Activated CD4-positive, alpha-beta T cell treated with anti-CD3 and anti-CD28 coated beads, Interleukin-2, amount 10 ng/mL, durations not matched to agents 7 days and 5 days (primary cell): ENCODE measurements around the gene SF3B3. TPM values are rescaled to one million over a fixed set of nuclear protein-coding genes. Genes with fewer than 3 reads are reported as not detected.
"Not testable (repeated sequence)": the region's sequence is repeated elsewhere in the genome, so short reads cannot be mapped to it uniquely, and the experiment has no call there.

Experiments used
- CTCF ChIA-PET: fragments of 350-600 bp; sonication (Branson Sonifier 250); formaldehyde crosslinking; loops from one replicate; lab custom pipeline; 2021; ENCODE audit warnings: antibody characterized with exemption; lab: Charles Lee
- POLR2A ChIA-PET: fragments of 350-600 bp; sonication (Branson Sonifier 250); formaldehyde crosslinking; loops from one replicate; lab custom pipeline; 2021; ENCODE audit warnings: antibody characterized with exemption; lab: Charles Lee
- DNase-seq: peaks from one replicate; pipeline ENCODE4 v3.0.0-alpha.2; 2020
- H3K27ac Mint-ChIP-seq: one replicate; pipeline ENCODE4 v1.8.0; 2021; ENCODE audit warnings: mild to moderate bottlenecking, moderate library complexity, mixed read lengths
- H3K27me3 Mint-ChIP-seq: one replicate; pipeline ENCODE4 v1.8.0; 2021; ENCODE audit warnings: mixed read lengths
- H3K36me3 Mint-ChIP-seq: one replicate; pipeline ENCODE4 v1.8.0; 2021; ENCODE audit warnings: low read depth, mixed read lengths
- H3K4me1 Mint-ChIP-seq: one replicate; pipeline ENCODE4 v1.8.0; 2021; ENCODE audit warnings: mixed read lengths
- H3K4me3 Mint-ChIP-seq: one replicate; pipeline ENCODE4 v1.8.0; 2021; ENCODE audit warnings: mild to moderate bottlenecking, moderate library complexity, mixed read lengths
- H3K9me3 Mint-ChIP-seq: one replicate; pipeline ENCODE4 v1.8.0; 2021; ENCODE audit warnings: mixed read lengths
- total RNA-seq, 2 experiments: library from RNA; stranded (reverse); gene quantifications; one replicate each; pipeline ENCODE4 v1.2.3, GENCODE V29; 2021

SF3B3 gene
- total RNA-seq, 2 experiments from 2014 or later, result 369 to 376 TPM

DNA sequence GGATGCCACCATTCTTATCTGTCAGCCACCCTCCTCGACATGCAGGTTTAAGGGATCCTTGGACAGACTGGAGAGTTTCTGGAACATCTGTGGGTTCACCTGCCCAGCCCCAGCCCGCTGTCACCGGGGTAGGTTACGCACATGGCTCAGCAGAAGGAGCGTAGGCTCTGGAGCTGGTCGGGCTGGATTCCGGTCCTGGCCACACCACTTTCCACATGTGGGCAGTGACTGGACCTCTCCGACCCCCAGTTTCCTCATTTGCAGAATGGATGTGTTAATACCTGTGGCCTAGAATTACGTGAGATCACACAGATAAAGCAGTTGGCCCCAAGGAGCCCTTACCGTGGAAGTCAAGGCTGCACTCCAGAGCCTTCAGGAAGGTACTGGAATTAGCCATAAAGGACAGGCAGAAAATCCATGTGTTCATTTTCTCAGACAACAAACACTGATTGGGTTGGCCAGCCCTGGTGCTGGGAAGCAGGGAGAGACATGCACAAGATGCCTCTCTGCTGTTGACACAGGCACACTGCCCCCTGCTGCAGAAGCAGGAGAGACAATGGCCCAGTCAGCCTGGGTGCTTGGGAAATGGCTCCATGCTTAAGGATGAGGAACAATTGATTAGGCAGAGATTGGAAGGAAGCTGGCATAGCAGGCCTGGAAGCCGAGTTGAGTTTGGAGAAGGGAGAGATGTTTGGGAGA, 58.8 kb downstream of the SF3B3 start:
- ChIA-PET POLR2A (no interaction called here), CTCF (no interaction called here)
- H3K27me3 Mint-ChIP-seq, result no peaks in the 10 kb centered on the region
- H3K27ac Mint-ChIP-seq, result no peak overlapping the region
- DNase-seq, result no peak
- H3K9me3 Mint-ChIP-seq, result no peaks in the 10 kb centered on the region
- no peaks in the 10 kb centered on the region for H3K4me1 Mint-ChIP-seq
- no peaks in the 10 kb centered on the region for H3K36me3 Mint-ChIP-seq
- no peak overlapping the region for H3K4me3 Mint-ChIP-seq

GRCh38 chr16:70586731-70587130, 63.1 kb downstream of the SF3B3 start:
- DNase-seq, result no peak
- ChIA-PET CTCF (interaction anchor here (0.6 kb wide), 1 partner anchor 353 kb away, joined by 3 read pairs; no protein-coding TSS in a partner anchor), POLR2A (no interaction called here)
- H3K4me1 Mint-ChIP-seq, result no peaks in the 10 kb centered on the region
- H3K36me3 Mint-ChIP-seq, result no peaks in the 10 kb centered on the region
- H3K27ac Mint-ChIP-seq, result no peak overlapping the region
- H3K4me3 Mint-ChIP-seq, result no peak overlapping the region
- H3K9me3 Mint-ChIP-seq, result no peaks in the 10 kb centered on the region
- H3K27me3 Mint-ChIP-seq, result no peaks in the 10 kb centered on the region

GRCh38 chr16:70588565-70588964, 64.9 kb downstream of the SF3B3 start:
- H3K27ac Mint-ChIP-seq, result no peak overlapping the region
- no peak for DNase-seq
- H3K36me3 Mint-ChIP-seq, result no peaks in the 10 kb centered on the region
- CTCF ChIA-PET, result interaction anchor here (1.6 kb wide), 1 partner anchor 162 kb away, joined by 3 read pairs; no protein-coding TSS in a partner anchor
- no peak overlapping the region for H3K4me3 Mint-ChIP-seq
- POLR2A ChIA-PET, result no interaction called here
- H3K9me3 Mint-ChIP-seq, result no peaks in the 10 kb centered on the region
- peaks cover 2% of the 10 kb centered on the region for H3K27me3 Mint-ChIP-seq
- H3K4me1 Mint-ChIP-seq, result no peaks in the 10 kb centered on the region

DNA sequence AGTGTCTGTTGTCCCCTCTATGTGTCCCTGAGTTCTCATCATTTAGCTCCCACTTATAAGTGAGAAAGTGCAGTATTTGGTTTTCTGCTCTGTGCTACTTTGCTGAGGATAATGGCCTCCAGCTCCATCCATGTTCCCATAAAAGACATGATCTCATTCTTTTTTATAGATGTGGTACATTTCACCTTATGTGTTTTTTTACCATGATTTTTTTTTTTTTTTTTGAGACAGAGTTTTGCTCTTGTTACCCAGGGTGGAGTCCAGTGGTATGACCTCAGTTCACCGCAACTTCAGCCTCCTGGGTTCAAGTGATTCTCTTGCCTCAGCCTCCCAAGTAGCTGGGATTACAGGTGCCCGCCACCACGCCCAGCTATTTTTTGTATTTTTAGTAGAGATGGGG, 65.8 kb downstream of the SF3B3 start:
- POLR2A ChIA-PET, H3K27ac Mint-ChIP-seq, DNase-seq, H3K4me3 Mint-ChIP-seq, H3K36me3 Mint-ChIP-seq, H3K4me1 Mint-ChIP-seq, H3K27me3 Mint-ChIP-seq, H3K9me3 Mint-ChIP-seq: not testable (repeated sequence)
- CTCF ChIA-PET, result interaction anchor here (0.6 to 1.6 kb wide), 3 partner anchors 13 to 161 kb away, joined by 3 read pairs; no protein-coding TSS in a partner anchor

GRCh38 chr16:70589998-70590471, 66.4 kb downstream of the SF3B3 start:
- Mint-ChIP-seq H3K27me3 (peaks cover 5% of the 10 kb centered on the region), H3K9me3 (no peaks in the 10 kb centered on the region), H3K4me1 (no peaks in the 10 kb centered on the region), H3K27ac (no peak overlapping the region), H3K36me3 (no peaks in the 10 kb centered on the region), H3K4me3 (no peak overlapping the region)
- ChIA-PET POLR2A (no interaction called here), CTCF (interaction anchor here (1.2 to 1.6 kb wide), 2 partner anchors 11 to 160 kb away, joined by 3 read pairs; no protein-coding TSS in a partner anchor)
- DNase-seq, result no peak

DNA sequence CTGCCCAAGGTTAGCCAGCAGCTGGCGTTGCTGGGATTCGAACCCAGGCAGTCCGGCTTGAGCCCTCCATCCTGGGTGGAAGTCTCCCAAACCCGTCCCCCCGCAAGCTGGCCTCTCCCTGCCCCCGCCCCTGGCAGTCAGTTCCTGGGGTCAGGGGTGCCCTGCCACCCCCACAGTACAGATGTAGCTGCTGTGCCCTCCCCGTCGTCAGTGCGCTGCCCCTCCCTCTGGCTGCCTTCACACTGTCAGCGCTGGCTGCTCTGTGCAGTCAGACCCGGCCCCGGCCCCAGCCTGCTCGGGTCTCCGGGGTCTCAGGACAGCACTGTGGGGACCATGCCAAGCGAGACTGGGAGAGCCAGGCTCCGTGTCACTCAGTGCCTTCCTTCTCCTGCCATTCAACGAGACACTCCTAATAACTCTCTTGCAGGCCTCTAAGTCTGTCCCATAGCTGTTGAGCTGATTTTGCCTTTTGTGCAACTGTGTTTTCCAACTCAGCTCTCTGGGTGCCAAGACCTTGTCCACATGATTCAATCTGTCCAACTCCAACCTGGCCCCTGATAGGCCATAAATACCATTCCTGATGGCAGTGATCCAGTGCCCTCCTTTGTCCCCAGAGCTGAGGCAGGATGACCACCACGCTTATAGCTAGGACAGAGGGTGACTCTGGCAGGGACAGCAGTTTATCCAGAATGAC, 67.3 kb downstream of the SF3B3 start:
- CTCF ChIA-PET, result interaction anchor here (0.8 to 1.2 kb wide), 2 partner anchors 12 to 56 kb away, joined by 3 read pairs; partner anchors contain the start of gene IL34
- H3K4me1 Mint-ChIP-seq, result no peaks in the 10 kb centered on the region
- peaks cover 5% of the 10 kb centered on the region for H3K27me3 Mint-ChIP-seq
- H3K9me3 Mint-ChIP-seq, result no peaks in the 10 kb centered on the region
- no peak overlapping the region for H3K4me3 Mint-ChIP-seq
- H3K36me3 Mint-ChIP-seq, result no peaks in the 10 kb centered on the region
- no peak overlapping the region for H3K27ac Mint-ChIP-seq
- POLR2A ChIA-PET, result interaction anchor here (0.6 kb wide), 1 partner anchor 36 kb away, joined by 3 read pairs; no protein-coding TSS in a partner anchor
- no peak for DNase-seq

- H3K27me3 Mint-ChIP-seq, result peaks cover 5% of the 10 kb centered on the region
- H3K36me3 Mint-ChIP-seq, result no peaks in the 10 kb centered on the region
- H3K27ac Mint-ChIP-seq, result no peak overlapping the region
- CTCF ChIA-PET, result no interaction called here
- POLR2A ChIA-PET, result no interaction called here
- DNase-seq, result no peak
- H3K4me1 Mint-ChIP-seq, result no peaks in the 10 kb centered on the region
- no peak overlapping the region for H3K4me3 Mint-ChIP-seq
- H3K9me3 Mint-ChIP-seq, result no peaks in the 10 kb centered on the region
Observed at GRCh38 chr16:70591615-70592014, 68.0 kb downstream of the SF3B3 start.

DNA sequence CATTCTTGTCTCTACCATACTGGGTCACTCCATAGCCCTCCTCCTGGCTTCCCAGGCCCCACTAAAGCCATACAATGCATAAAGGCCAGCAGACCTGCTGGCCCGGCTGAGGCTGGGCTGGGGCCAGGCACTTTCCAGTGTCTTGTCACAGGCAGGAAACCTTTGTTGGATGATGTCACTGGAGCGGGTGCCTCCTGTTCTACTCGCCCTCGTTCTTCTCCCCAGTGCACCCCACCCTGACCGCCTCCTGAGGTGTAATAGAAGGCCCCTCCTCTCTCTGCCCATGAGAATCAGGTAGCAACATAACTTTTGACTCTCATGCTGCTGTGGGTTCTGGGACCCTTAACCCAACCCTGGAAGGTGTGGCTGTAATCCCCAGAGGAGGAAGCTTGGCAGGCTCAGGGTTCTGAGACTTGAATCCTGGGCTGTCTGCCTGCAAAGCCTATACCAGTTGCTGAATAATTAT, 68.5 kb downstream of the SF3B3 start:
- Mint-ChIP-seq H3K9me3 (no peaks in the 10 kb centered on the region), H3K27me3 (peaks cover 5% of the 10 kb centered on the region), H3K27ac (no peak overlapping the region), H3K4me3 (no peak overlapping the region), H3K4me1 (no peaks in the 10 kb centered on the region), H3K36me3 (no peaks in the 10 kb centered on the region)
- POLR2A ChIA-PET, result no interaction called here
- CTCF ChIA-PET, result interaction anchor here (1.8 kb wide), 1 partner anchor 8 kb away, joined by 3 read pairs; no protein-coding TSS in a partner anchor
- DNase-seq, result no peak

DNA sequence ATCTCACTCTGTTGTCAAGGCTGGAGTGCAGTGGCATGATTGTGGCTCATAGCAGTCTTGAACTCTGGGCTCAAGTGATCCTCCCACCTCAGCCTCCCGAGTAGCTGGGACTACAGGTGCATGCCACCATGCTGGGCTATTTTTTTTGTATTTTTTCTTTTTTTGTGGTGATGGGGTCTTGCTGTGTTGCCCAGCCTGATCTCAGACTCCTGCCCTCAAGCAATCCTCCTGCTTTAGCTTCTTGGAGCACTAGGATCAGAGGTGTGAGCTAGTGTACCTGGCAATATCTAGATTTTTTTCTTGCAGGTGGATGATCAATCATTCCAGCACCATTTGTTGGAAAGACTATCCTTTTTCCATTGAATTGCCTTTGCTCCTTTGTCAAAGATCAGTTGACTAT, 69.9 kb downstream of the SF3B3 start:
- H3K4me1 Mint-ChIP-seq, result no peaks in the 10 kb centered on the region
- no peak overlapping the region for H3K27ac Mint-ChIP-seq
- DNase-seq, result no peak
- H3K4me3 Mint-ChIP-seq, result no peak overlapping the region
- CTCF ChIA-PET, result interaction anchor here (1.8 kb wide), 1 partner anchor 10 kb away, joined by 3 read pairs; no protein-coding TSS in a partner anchor
- POLR2A ChIA-PET, result no interaction called here
- no peaks in the 10 kb centered on the region for H3K36me3 Mint-ChIP-seq
- H3K27me3 Mint-ChIP-seq, result peaks cover 5% of the 10 kb centered on the region
- H3K9me3 Mint-ChIP-seq, result no peaks in the 10 kb centered on the region

DNA sequence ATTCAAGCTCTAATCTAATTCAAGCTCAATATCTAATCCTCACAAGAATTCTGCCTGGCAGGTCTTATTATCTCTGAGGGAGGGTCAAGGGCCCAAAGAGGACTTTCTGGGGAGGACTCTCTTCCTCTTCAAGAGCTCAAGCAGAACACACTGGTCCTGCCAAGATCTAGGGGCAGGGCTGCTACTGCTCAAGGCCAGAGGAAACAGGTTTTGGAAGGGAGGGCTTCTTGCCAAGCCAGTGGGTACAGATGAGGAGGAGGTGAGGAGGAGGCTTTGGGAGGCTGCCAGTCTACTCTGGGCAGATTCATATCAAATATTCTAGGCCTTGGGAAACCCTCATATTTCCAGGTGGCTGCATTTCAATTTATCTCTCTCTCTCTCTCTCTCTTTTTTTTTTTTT, 71.0 kb downstream of the SF3B3 start:
- Mint-ChIP-seq H3K27ac (no peak overlapping the region), H3K27me3 (peaks cover 5% of the 10 kb centered on the region), H3K4me3 (no peak overlapping the region), H3K36me3 (no peaks in the 10 kb centered on the region), H3K4me1 (no peaks in the 10 kb centered on the region), H3K9me3 (no peaks in the 10 kb centered on the region)
- CTCF ChIA-PET, result no interaction called here
- POLR2A ChIA-PET, result no interaction called here
- DNase-seq, result no peak

DNA sequence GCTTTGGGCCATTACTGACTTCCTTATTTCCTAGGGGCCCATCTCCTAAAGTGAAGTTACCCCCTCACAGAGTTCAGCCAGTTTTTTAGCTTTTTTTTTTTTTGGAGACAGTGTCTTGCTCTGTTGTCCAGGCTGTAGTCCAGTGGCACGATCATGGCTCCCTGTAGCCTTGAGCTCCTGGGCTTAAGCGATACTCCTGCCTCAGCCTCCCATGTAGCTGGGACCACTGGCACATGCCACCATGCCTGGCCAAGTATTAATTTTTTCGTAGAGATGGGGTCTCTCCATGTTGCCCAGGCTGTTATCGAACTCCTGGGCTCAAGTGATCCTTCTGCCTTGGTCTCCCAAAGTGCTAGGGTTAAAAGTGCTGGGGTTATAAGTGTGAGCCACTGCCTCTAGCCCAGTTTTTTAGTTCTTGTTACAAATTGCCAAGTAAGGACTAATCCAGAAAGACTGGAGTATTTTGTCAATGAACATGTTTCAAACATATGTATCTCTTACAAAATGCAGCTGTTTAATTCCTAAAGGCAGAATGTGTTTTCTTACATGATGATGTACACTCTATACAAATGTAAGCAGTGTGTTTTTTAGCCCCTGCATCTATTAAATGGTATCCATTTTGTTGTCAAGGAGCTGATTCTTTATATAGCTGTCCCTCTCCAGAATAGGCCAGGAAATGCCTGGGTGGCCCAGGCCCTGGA, 73.7 kb downstream of the SF3B3 start:
- H3K27me3 Mint-ChIP-seq, result peaks cover 12% of the 10 kb centered on the region
- no peak overlapping the region for H3K27ac Mint-ChIP-seq
- no peaks in the 10 kb centered on the region for H3K4me1 Mint-ChIP-seq
- H3K9me3 Mint-ChIP-seq, result no peaks in the 10 kb centered on the region
- no peaks in the 10 kb centered on the region for H3K36me3 Mint-ChIP-seq
- POLR2A ChIA-PET, result no interaction called here
- H3K4me3 Mint-ChIP-seq, result no peak overlapping the region
- no peak for DNase-seq
- CTCF ChIA-PET, result interaction anchor here (0.7 kb wide), 1 partner anchor 126 kb away, joined by 3 read pairs; no protein-coding TSS in a partner anchor

GRCh38 chr16:70598937-70599503, 75.4 kb downstream of the SF3B3 start:
- no peaks in the 10 kb centered on the region for H3K4me1 Mint-ChIP-seq
- no peak overlapping the region for H3K27ac Mint-ChIP-seq
- H3K9me3 Mint-ChIP-seq, result no peaks in the 10 kb centered on the region
- DNase-seq, result no peak
- ChIA-PET POLR2A (no interaction called here), CTCF (interaction anchor here (0.6 kb wide), 1 partner anchor 105 kb away, joined by 4 read pairs; no protein-coding TSS in a partner anchor)
- no peak overlapping the region for H3K4me3 Mint-ChIP-seq
- H3K36me3 Mint-ChIP-seq, result no peaks in the 10 kb centered on the region
- peaks cover 7% of the 10 kb centered on the region for H3K27me3 Mint-ChIP-seq
